Activated T-helper 17 cell treated with anti-CD3 and anti-CD28 coated beads, Interleukin-2, amount 50 U/mL, for 72 hours (primary cell): Measurements from ENCODE around the gene AGPAT1. TPM values are rescaled to one million over a fixed set of nuclear protein-coding genes. Genes with fewer than 3 reads are reported as not detected.

Source experiments
- ATAC-seq: fragments of 150-1000 bp; cut with Tn5 transposase; replicated peaks from 2 replicates; pipeline ENCODE4 v1.10.0; 2021; ENCODE audit warnings: mild to moderate bottlenecking, moderate library complexity
- H3K27ac Mint-ChIP-seq: one replicate; pipeline ENCODE4 v1.8.0; 2022; ENCODE audit warnings: mixed read lengths
- H3K27me3 Mint-ChIP-seq: one replicate; pipeline ENCODE4 v1.8.0; 2022; ENCODE audit warnings: mixed read lengths
- H3K36me3 Mint-ChIP-seq: one replicate; pipeline ENCODE4 v1.8.0; 2022; ENCODE audit warnings: low read depth, mild to moderate bottlenecking, mixed read lengths
- H3K4me1 Mint-ChIP-seq: one replicate; pipeline ENCODE4 v1.8.0; 2022; ENCODE audit warnings: mixed read lengths
- H3K4me3 Mint-ChIP-seq: one replicate; pipeline ENCODE4 v1.8.0; 2022; ENCODE audit warnings: mild to moderate bottlenecking, mixed read lengths
- H3K9me3 Mint-ChIP-seq: one replicate; pipeline ENCODE4 v1.8.0; 2022; ENCODE audit warnings: mixed read lengths
- total RNA-seq, 2 donors: library from RNA; stranded (reverse); gene quantifications; one replicate each; pipeline ENCODE4 v1.2.3, GENCODE V29; 2022

AGPAT1 gene
- total RNA-seq, 2 donors from 2014 or later, result 26.8 to 37.5 TPM

DNA sequence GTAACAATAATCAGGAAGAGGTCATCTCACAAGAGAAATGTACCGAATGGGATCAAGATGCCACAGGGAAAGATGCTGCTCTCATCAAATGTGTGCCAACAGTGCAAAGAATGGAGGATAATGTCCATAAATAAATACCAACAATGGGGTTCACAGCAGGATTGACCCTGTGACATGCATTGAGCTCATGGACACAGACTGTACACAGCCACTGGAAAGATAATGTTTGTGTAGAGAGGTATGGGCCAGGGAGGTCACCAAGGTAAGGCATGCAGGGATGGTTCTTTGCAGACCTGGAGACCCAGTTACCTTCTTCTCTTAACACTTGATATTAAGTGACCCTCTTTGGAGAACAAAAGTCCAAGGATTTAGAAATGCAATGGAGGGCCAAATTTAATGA is 1.5 kb downstream of the AGPAT1 start:
- Mint-ChIP-seq H3K36me3 (peaks cover 41% of the 10 kb centered on the region), H3K9me3 (no peaks in the 10 kb centered on the region), H3K4me1 (peaks cover 31% of the 10 kb centered on the region), H3K27me3 (no peaks in the 10 kb centered on the region), H3K4me3 (peak overlapping the region; percentile 90), H3K27ac (peak overlapping the region; percentile 14)
- ATAC-seq, result no peak

DNA sequence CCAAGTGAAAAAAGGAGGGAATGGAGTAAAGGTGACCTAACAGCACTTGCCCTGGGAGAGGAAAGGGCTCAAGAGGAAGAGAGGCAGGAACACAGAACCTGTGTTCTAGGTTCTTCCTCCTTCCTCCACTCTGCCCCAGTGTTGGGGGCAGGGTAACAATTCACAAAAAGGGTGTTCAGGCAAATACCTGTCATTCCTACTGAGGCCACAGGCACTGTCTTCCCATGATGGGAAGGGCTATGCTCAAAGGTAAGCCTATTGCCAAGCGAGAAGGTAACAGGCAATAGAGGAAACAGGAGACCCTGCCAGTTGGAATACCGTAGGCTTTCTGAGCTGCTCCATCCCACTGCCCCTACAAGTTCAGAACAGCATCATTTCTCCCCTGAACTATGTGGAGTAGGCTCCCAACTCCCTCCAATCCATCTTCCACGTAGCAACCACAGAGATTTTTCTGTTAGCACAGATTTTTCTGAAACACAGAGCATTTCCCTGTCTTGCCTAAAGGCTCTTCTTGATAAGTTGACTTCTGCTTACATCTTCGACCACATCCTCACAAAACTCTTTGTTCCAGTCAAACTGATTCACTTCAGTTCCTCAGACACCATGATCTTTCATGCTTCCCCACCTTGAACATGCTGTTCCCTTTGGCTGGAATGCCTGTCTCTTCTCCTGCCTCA is 2.7 kb downstream of the AGPAT1 start:
- Mint-ChIP-seq H3K36me3 (peaks cover 38% of the 10 kb centered on the region), H3K27ac (peak overlapping the region; percentile 14), H3K27me3 (no peaks in the 10 kb centered on the region), H3K4me1 (peaks cover 23% of the 10 kb centered on the region), H3K9me3 (no peaks in the 10 kb centered on the region), H3K4me3 (no peak overlapping the region)
- no peak for ATAC-seq

DNA sequence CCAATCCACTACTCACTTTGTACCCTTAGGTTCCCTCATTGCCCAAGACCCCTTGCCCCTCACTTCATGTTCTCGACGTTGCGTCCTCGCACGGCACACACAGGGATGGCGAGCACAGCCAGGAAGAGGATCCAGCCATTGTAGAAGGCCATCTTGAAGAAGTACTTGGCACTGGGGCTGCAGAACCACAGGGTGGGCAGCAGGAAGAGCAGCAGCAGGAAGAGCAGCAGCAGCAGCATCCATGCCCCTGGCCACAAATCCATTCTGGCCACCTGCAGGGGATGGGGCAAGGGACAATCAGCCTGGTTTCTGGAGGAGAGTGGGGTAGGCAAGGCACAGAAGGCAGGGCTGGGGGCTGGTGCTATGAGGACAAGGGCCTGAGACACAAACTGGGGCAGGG is 4.7 kb downstream of the AGPAT1 start:
- no peaks in the 10 kb centered on the region for H3K9me3 Mint-ChIP-seq
- peaks cover 39% of the 10 kb centered on the region for H3K36me3 Mint-ChIP-seq
- H3K27me3 Mint-ChIP-seq, result no peaks in the 10 kb centered on the region
- peaks cover 18% of the 10 kb centered on the region for H3K4me1 Mint-ChIP-seq
- H3K27ac Mint-ChIP-seq, result peak overlapping the region; percentile 17
- no peak for ATAC-seq
- H3K4me3 Mint-ChIP-seq, result no peak overlapping the region

DNA sequence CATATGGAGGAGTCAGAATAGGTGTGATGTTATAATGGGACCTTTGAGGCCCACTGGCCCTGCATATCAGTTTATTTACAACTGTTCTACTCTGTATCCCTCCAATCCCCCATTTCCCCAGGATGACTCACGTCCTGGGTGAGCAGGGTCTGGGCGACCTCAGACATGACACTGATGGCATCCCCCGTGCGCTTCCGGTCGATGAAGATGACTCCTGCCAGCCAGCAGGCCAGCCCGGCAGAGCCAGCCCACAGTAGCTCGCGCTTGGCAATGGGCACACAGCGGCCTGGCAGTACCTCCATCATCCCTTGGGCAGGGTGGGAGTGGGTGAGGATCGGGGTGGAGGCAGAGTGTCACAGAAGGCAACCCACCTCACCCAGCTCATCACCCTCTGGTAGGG is 5.6 kb downstream of the AGPAT1 start:
- ATAC-seq, result no peak
- no peaks in the 10 kb centered on the region for H3K27me3 Mint-ChIP-seq
- H3K9me3 Mint-ChIP-seq, result no peaks in the 10 kb centered on the region
- peak overlapping the region; percentile 59 for H3K27ac Mint-ChIP-seq
- H3K4me1 Mint-ChIP-seq, result peaks cover 16% of the 10 kb centered on the region
- H3K4me3 Mint-ChIP-seq, result no peak overlapping the region
- H3K36me3 Mint-ChIP-seq, result peaks cover 39% of the 10 kb centered on the region

DNA sequence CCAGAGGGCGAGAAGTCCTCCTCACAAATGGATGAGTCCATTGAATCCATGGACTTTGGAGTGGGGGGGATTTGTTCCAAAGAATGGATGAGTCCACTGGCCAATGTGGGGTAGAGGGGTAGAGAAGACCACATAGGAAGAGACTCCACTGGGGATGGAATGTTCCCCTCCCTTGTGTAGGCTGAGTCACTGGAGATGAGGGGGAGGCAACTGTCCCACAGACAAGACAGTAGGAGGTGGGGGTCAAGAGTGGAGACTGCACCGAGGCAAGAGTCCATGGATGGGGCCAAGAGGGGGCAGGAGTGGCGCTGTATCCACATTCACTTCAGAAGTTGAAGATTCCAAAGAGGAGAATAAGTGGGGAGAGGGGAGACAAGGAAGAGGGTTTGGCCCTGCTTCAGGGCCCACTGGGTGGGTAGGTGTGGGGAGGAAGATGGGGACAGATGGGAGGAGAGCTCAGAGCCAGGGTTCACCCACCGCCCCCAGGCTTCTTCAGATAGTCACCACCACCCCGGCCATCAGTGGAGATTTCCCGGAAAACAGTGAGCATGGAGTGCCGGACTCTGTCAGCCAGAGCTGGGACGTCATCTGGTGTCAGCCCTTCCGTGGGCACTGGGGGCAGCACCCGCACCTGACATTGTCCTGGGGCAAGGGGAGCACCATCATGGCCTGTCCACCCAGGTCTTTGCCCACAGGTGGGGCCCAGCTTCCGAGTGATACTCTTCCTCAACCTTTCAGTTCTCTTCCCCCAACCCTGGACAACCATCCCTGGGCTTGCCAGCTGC is 6.9 kb downstream of the AGPAT1 start:
- no peak overlapping the region for H3K4me3 Mint-ChIP-seq
- peak overlapping the region; percentile 38 for H3K27ac Mint-ChIP-seq
- H3K4me1 Mint-ChIP-seq, result peaks cover 16% of the 10 kb centered on the region

DNA sequence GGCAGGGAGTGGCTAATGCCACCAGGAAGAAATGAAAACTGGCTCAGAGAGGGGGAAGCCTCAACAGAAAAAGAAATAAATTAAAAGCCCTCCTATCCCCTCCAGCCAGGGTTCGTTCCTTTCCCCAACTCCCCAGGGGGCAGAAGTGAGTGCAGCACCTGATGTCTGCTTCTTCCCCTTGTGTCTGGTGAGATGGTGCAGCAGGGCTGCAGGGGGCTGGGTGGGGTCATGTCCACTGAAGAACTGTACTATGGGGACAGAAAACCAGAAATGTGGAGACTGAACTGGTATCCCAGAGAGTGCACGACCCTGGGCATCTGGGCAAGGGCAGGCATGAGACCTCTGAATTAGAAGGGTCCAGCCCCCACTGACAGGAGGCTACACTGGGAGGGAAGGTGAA is 7.5 kb downstream of the AGPAT1 start:
- H3K4me1 Mint-ChIP-seq, result peaks cover 10% of the 10 kb centered on the region
- no peak overlapping the region for H3K4me3 Mint-ChIP-seq
- H3K27ac Mint-ChIP-seq, result peak overlapping the region; percentile 38
- H3K9me3 Mint-ChIP-seq, result no peaks in the 10 kb centered on the region
- H3K27me3 Mint-ChIP-seq, result no peaks in the 10 kb centered on the region
- no peak for ATAC-seq
- peaks cover 45% of the 10 kb centered on the region for H3K36me3 Mint-ChIP-seq

More for the DNA sequence above, 6.9 kb downstream of the AGPAT1 start:
- Mint-ChIP-seq H3K27me3 (no peaks in the 10 kb centered on the region), H3K9me3 (no peaks in the 10 kb centered on the region), H3K36me3 (peaks cover 45% of the 10 kb centered on the region)
- no peak for ATAC-seq

DNA sequence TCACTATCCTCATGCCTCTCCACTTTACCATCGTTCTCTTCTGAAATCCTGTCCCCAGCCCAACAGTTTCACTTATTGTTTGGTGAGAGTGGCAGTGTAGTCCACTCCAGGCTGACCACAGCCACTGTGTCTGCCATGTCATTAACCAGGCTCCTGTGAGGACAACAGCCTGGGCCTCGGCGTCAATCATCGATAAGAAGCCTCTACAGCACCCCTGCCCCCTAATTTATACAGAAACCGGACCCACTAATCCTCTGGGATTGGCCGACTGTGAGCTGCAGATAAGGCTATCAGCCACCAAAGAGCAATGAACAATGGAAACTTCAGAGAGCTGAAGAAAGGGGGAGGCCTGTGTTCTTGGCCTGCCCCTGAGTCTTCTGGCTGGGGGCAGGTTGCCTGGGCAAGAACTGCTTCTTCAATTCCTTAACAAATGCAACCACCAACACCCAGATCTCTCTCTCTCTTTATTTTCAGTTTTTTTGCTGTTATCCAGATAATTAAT is 8.1 kb downstream of the AGPAT1 start:
- Mint-ChIP-seq H3K27ac (peak overlapping the region; percentile 38), H3K4me1 (peaks cover 9% of the 10 kb centered on the region), H3K4me3 (no peak overlapping the region), H3K36me3 (peaks cover 45% of the 10 kb centered on the region), H3K27me3 (no peaks in the 10 kb centered on the region), H3K9me3 (no peaks in the 10 kb centered on the region)
- ATAC-seq, result no peak

DNA sequence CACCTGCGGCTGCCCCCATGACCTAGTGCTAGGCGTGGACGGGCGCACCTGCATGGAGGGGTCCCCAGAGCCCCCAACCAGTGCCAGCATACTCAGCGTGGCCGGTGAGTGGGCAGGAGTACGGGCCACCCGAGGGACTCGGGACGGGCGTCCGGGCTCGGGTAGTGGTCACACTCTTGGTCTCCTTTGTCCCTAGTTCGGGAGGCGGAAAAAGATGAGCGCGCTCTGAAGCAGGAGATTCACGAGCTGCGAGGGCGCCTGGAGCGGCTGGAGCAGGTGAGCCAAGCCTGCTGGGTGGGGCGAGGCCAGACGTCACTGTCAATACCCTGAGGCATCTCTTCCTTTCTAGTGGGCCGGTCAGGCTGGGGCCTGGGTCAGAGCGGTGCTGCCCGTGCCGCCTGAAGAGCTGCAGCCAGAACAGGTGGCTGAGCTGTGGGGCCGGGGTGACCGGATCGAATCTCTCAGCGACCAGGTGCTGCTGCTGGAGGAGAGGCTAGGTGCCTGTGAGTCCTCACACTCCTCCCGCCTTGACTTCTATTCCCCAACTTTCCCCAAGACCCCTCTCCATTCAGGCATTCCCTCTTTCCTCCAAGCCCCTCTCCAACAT is 8.6 kb downstream of the AGPAT1 start:
- Mint-ChIP-seq H3K36me3 (peaks cover 45% of the 10 kb centered on the region), H3K4me1 (peaks cover 9% of the 10 kb centered on the region), H3K9me3 (no peaks in the 10 kb centered on the region), H3K27ac (peak overlapping the region; percentile 38), H3K27me3 (no peaks in the 10 kb centered on the region), H3K4me3 (no peak overlapping the region)
- ATAC-seq, result no peak

DNA sequence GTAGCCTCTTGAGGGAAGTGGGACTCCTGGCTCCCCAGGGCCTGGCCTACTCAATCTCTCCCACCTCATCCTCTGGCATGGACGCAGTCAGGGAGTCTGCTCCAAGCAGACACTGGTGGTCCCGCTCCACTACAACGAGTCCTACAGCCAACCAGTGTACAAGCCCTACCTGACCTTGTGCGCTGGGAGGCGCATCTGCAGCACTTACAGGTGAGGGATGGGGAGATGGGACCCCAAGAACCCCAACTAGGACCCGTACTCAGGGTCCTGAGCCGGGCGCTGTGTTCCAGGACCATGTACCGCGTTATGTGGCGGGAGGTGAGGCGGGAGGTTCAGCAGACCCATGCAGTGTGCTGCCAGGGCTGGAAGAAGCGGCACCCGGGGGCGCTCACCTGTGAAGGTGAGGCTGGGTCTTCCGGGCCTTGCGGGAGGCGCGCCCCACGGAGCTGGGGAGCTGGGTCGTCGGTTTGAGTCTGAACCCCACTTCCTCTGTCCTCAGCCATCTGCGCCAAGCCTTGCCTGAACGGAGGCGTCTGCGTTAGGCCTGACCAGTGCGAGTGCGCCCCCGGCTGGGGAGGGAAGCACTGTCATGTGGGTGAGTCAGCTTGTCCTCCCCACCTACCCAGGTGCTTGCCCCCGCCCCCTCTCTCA is 9.3 kb downstream of the AGPAT1 start:
- Mint-ChIP-seq H3K4me3 (no peak overlapping the region), H3K36me3 (peaks cover 45% of the 10 kb centered on the region), H3K9me3 (no peaks in the 10 kb centered on the region), H3K27me3 (no peaks in the 10 kb centered on the region), H3K27ac (no peak overlapping the region), H3K4me1 (peaks cover 9% of the 10 kb centered on the region)
- ATAC-seq, result no peak

DNA sequence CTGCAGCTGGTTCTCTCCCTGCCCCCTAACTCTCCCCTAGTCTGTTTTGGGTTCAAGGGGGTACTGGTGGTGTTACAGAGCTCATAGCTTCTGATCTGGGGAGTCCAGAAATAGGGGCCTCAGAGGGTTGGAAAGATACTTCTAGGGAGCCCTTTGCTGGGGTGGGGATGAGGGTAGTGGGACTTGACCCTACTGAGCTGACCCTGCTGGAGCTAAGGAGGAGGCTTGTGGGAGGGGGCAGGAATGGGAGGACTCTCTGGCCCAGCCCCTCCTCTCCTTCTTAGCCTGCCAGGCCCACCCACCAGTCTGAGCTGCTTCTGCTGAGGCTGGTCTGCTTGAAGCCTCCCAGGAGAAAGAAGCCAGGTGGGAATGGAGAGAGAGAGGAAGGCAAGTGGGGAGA is 11.6 kb downstream of the AGPAT1 start, which contains the start of gene EGFL8:
TSS of gene EGFL8 (plus strand) at position 301 of the 400 bp plus-strand sequence. CDS start 1,571 bp downstream, outside the sequence.
- Mint-ChIP-seq H3K36me3 (peaks cover 24% of the 10 kb centered on the region), H3K27ac (no peak within 1 kb of the TSS), H3K27me3 (no peaks in the 10 kb centered on the region), H3K9me3 (no peaks in the 10 kb centered on the region), H3K4me3 (no peak within 1 kb of the TSS), H3K4me1 (peaks cover 9% of the 10 kb centered on the region)
- ATAC-seq, result no peak

DNA sequence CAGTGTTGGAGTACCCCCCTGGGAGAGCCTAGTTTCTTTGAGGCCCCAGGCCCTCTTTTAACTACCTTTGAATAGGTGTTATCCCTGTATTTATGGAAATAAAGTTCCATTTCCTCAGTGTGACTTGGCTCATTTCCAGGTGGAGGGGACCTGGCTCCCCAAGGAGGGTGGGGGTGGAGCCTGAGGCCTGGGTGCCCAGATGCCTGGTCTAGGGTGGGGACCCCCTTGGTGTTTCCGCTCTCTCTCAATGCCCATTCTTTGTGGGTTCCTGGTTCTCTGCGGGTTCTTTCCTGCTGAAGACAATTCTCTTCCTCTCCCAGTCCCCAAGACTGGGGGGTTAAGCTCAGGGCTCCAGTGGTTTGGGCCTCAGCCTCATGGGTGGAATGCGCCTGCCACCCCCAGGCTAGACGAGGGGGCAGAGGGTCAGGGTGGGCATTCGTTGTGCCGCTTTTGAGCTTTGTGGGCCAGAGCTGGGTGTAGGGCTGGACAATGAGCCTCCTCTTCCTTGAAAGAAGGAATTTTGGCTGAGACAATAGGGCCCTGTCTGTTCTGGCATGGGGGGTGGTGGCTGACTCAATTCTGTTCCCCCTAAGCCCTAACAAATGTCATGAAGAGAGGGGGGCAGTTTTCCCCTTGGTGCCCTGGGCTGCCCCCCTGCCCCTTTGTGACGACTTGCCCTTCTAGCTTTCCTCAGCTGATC is 12.2 kb downstream of the AGPAT1 start:
- Mint-ChIP-seq H3K9me3 (no peaks in the 10 kb centered on the region), H3K27me3 (no peaks in the 10 kb centered on the region), H3K4me3 (no peak overlapping the region), H3K4me1 (peaks cover 9% of the 10 kb centered on the region), H3K36me3 (peaks cover 21% of the 10 kb centered on the region), H3K27ac (no peak overlapping the region)
- ATAC-seq, result no peak

DNA sequence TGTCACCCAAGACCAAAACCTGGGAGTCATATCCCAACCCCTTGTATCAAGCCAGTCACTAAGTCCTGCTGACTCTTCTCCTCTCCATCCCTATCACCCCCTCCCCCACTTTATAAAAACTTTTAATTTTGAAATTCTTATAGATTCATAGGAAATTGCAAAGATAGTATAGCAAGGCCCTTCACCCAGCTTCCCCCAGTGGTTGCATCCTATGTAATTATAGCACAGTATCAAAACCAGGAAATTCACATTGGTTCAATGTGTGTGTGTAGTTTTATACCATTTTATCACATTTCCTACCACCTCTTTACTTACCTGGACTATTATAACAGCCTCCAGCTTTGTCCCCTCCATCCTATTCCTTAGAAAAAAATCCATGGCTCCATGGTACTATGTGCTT is 17.8 kb downstream of the AGPAT1 start:
- no peak for ATAC-seq
- Mint-ChIP-seq H3K9me3 (no peaks in the 10 kb centered on the region), H3K4me1 (peaks cover 18% of the 10 kb centered on the region), H3K27ac (no peak overlapping the region), H3K27me3 (no peaks in the 10 kb centered on the region), H3K4me3 (no peak overlapping the region), H3K36me3 (peaks cover 18% of the 10 kb centered on the region)

DNA sequence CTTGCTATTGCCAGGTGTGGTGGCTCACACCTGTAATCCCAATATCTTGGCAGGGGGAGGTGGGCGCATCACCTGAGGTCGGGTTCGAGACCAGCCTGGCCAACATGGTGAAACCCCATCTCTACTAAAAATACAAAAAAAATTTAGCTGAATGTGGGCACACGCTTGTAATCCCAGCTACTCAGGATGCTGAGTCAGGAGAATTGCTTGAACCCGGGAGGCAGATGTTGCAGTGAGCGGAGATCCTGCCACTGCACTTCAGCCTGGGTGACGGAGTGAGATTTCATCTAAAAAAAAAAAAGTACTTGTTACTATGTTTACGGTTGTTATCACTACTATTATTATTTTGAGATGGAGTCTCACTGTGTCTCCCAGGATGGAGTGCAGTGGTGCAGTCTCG is 19.0 kb downstream of the AGPAT1 start:
- no peaks in the 10 kb centered on the region for H3K27me3 Mint-ChIP-seq
- no peak overlapping the region for H3K27ac Mint-ChIP-seq
- ATAC-seq, result no peak
- H3K4me3 Mint-ChIP-seq, result no peak overlapping the region
- H3K36me3 Mint-ChIP-seq, result peaks cover 18% of the 10 kb centered on the region
- H3K4me1 Mint-ChIP-seq, result peaks cover 21% of the 10 kb centered on the region
- H3K9me3 Mint-ChIP-seq, result no peaks in the 10 kb centered on the region
